Esophagus (tissue), 2 donors: ENCODE data around the gene KDM4D. TPM values are rescaled to one million over a fixed set of nuclear protein-coding genes. Genes with fewer than 3 reads are reported as not detected.
A peak's percentile ranks its signal among the peaks of the same experiment; 100 is the strongest.
"Not testable (repeated sequence)": the region's sequence is repeated elsewhere in the genome, so short reads cannot be mapped to it uniquely, and the experiment has no call there.

ENCODE experiments used
- H3K27ac ChIP-seq, 2 donors: one replicate each; pipeline ENCODE4 v1.5.1; 2013; ENCODE audit warnings: low read depth in 2 of 2, mild to moderate bottlenecking in 2 of 2, inconsistent platforms in 1 of 2, low read length in 1 of 2, moderate library complexity in 1 of 2
- H3K27me3 ChIP-seq, 2 donors: one replicate each; pipeline ENCODE4 v1.6.1; 2013; ENCODE audit warnings: low read length in 2 of 2, control low read depth in 1 of 2, mild to moderate bottlenecking in 1 of 2; ENCODE audit not compliant: insufficient read depth in 2 of 2, control insufficient read depth in 1 of 2
- H3K36me3 ChIP-seq, 2 donors: one replicate each; pipeline ENCODE4 v1.6.1; 2013; ENCODE audit warnings: low read length in 1 of 2; ENCODE audit not compliant: control insufficient read depth in 2 of 2, insufficient read depth in 2 of 2
- H3K4me1 ChIP-seq, 2 donors: one replicate each; pipeline ENCODE4 v1.6.1; 2013; ENCODE audit warnings: low read length in 1 of 2; ENCODE audit not compliant: control insufficient read depth in 2 of 2, insufficient read depth in 2 of 2
- H3K4me3 ChIP-seq, 2 donors: one replicate each; pipeline ENCODE4 v1.5.1; 2013; ENCODE audit warnings: low read length in 2 of 2, mild to moderate bottlenecking in 2 of 2, low read depth in 1 of 2, moderate library complexity in 1 of 2
- H3K9me3 ChIP-seq, 2 donors: one replicate each; pipeline ENCODE4 v1.6.1; 2013; ENCODE audit warnings: mild to moderate bottlenecking in 2 of 2, low read depth in 1 of 2, low read length in 1 of 2, moderate library complexity in 1 of 2; ENCODE audit not compliant: control insufficient read depth in 2 of 2, insufficient read depth in 1 of 2
- WGBS, 2 donors: extraction: QIAGEN DNeasy Blood & Tissue Kit; methylation state at CpG; one replicate each; pipeline ENCODE4 v1.1.7; 2013; 5-methylcytosine and 5-hydroxymethylcytosine counted together
- polyA plus RNA-seq, 2 donors: library from polyadenylated mRNA; stranded (reverse); fragments of 200-250 nt; gene quantifications; one replicate each; pipeline ENCODE4 v1.2.3, GENCODE V29; 2013
- donor health status: healthy with polysubstance abuse.
- donor health status: Bipolar disorder and iron deficiency.

Gene KDM4D
- under 1 TPM; 0.14 to 0.31 TPM for polyA plus RNA-seq

DNA sequence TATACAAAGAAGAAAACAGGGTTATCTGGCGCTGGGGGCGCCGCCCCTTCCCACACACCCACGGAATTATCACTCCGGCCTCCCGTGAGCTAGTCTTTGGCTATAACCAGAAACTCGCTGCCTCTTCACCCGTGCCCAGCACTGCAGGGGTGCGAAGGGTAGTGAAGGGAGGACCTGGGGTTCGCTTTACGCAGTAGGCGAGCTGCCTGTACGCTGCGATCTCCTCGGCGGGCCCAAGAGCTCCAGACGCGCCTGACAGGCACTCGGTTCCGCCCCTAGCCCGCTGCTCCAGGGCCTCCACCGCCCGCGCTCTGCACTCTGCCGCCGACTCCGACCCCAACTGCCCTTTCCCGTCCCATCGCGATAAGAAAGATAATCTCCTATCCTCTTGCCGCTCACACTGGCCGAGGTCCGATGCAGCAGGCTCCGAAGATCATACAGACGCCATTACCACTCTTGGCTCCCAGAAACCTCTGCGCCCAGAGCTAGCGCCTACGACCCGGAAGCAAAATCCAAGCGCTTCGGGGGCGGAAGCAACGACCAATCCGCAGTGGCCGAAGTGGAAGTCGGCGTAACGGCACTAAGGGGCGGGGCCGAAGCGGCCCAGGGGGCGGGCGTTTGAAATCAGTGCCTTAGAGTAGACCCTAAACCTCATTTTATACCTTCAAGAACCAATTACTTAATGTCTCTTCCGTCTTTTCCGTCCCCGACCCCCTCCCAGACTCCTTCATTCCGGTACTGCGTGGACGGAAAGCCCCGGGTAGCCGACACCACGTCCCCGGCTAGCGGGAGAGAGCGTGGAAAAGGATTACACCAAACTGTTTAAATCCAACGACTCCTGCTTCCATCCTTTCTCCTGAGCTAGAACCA lies at the start of gene KDM4D, which contains the start of gene CWC15:
TSS of gene KDM4D (plus strand) at position 611 of the 870 bp plus-strand sequence. CDS start 23,664 bp downstream, outside the sequence.
TSS of gene CWC15 (minus strand) at position 458 of the 870 bp plus-strand sequence. CDS start 1,371 bp downstream, outside the sequence.
- WGBS, 2 donors, result 1% methylated on average over 65 of the region's 66 CpGs
- Histone ChIP-seq H3K36me3 (no peaks in the 10 kb centered on the region), H3K4me1 (no peaks in the 10 kb centered on the region), H3K9me3 (no peaks in the 10 kb centered on the region), H3K27me3 (no peaks in the 10 kb centered on the region), H3K4me3 (peak within 1 kb of the TSS; percentile 97 to 99), H3K27ac (peak within 1 kb of the TSS; percentile 81 to 88)

DNA sequence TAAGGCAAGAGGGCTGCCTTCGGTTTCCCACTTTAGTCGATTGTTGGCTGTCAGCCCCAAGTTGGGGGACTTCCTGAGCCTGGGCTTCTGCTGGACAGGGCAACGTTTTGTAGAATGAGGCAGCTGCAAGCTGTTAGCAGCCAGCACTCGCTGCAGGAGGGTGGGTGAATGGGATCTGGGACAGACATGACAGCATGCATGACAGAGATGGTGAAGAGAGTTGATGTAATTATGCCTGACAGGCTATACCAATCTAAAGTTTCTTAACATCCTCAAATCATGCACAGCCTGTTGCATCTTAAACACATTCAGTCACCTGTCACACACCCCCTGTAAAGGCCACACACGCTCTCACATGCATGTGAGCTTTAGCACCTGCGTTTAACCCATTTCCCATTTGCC lies 49.3 kb upstream of the KDM4D start:
- peaks cover 0 to 9% of the 10 kb centered on the region in 2 donors for H3K4me1 ChIP-seq
- H3K27me3 ChIP-seq, result no peaks in the 10 kb centered on the region
- H3K4me3 ChIP-seq, result no peak overlapping the region
- WGBS, 2 donors, result 57 to 59% methylated on average over 6 of the region's 6 CpGs
- no peaks in the 10 kb centered on the region for H3K9me3 ChIP-seq
- no peaks in the 10 kb centered on the region for H3K36me3 ChIP-seq
- H3K27ac ChIP-seq, result no peak overlapping the region

DNA sequence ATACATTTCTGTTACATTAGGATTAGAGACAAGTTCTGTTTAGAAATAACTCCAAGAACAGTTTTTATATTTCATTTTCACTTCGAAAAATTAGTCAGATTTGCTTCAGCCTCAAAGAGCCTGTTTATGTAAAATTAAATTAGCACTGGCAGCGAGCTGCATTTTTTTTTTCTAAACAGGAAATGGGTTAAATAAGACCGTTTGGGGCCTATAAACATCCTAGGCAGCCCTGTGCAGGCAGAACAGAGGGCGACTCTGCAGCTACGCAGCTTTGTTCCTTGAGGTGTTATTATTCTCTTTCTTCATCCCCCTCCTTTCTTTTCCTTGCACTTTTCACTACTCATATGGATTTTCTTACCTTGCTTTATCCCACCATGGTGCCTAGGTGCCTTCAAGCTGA lies 48.9 kb upstream of the KDM4D start:
- WGBS, 2 donors, result 52 to 53% methylated on average over 5 of the region's 5 CpGs
- Histone ChIP-seq H3K4me1 (peaks cover 0 to 9% of the 10 kb centered on the region in 2 donors), H3K9me3 (no peaks in the 10 kb centered on the region), H3K4me3 (no peak overlapping the region), H3K36me3 (no peaks in the 10 kb centered on the region), H3K27ac (peak overlapping the region; percentile 60 to 68), H3K27me3 (no peaks in the 10 kb centered on the region)

GRCh38 chr11:94925422-94926270 lies 47.9 kb upstream of the KDM4D start:
- H3K27me3 ChIP-seq, result no peaks in the 10 kb centered on the region
- 50 to 60% methylated on average over 7 of the region's 7 CpGs for WGBS, 2 donors
- no peaks in the 10 kb centered on the region for H3K36me3 ChIP-seq
- peaks cover 0 to 9% of the 10 kb centered on the region in 2 donors for H3K4me1 ChIP-seq
- H3K27ac ChIP-seq, result peak overlapping the region; percentile 21 to 42
- no peak overlapping the region for H3K4me3 ChIP-seq
- H3K9me3 ChIP-seq, result no peaks in the 10 kb centered on the region

DNA sequence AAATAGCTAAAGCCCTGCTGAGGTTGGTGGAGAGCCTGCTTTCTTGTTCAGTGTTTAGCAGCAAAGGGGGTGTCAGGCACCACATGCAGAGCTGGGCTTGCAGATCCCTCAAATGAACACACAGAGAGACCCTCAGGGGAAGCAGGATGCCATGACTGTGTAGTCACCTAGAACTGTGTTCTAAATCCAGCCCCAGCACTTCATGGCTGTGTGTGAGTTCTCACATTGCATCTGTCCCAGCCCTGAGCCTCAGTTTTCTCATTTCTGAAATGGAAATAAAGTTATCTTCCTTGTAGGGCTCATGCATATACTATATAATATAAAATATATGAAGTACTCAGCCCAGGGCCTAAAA lies 47.3 kb upstream of the KDM4D start:
- Histone ChIP-seq H3K9me3 (no peaks in the 10 kb centered on the region), H3K4me1 (peaks cover 0 to 9% of the 10 kb centered on the region in 2 donors), H3K36me3 (no peaks in the 10 kb centered on the region), H3K4me3 (no peak overlapping the region), H3K27me3 (no peaks in the 10 kb centered on the region), H3K27ac (peak overlapping the region; percentile 21 to 42)

- H3K9me3 ChIP-seq, result no peaks in the 10 kb centered on the region
- no peaks in the 10 kb centered on the region for H3K27me3 ChIP-seq
- no peaks in the 10 kb centered on the region for H3K36me3 ChIP-seq
- 24 to 34% methylated on average over 6 of the region's 6 CpGs for WGBS, 2 donors
- no peak overlapping the region for H3K4me3 ChIP-seq
- peaks cover 0 to 9% of the 10 kb centered on the region in 2 donors for H3K4me1 ChIP-seq
- peak overlapping the region; percentile 61 to 81 for H3K27ac ChIP-seq
Measured at GRCh38 chr11:94926698-94927237, 46.7 kb upstream of the KDM4D start.

DNA sequence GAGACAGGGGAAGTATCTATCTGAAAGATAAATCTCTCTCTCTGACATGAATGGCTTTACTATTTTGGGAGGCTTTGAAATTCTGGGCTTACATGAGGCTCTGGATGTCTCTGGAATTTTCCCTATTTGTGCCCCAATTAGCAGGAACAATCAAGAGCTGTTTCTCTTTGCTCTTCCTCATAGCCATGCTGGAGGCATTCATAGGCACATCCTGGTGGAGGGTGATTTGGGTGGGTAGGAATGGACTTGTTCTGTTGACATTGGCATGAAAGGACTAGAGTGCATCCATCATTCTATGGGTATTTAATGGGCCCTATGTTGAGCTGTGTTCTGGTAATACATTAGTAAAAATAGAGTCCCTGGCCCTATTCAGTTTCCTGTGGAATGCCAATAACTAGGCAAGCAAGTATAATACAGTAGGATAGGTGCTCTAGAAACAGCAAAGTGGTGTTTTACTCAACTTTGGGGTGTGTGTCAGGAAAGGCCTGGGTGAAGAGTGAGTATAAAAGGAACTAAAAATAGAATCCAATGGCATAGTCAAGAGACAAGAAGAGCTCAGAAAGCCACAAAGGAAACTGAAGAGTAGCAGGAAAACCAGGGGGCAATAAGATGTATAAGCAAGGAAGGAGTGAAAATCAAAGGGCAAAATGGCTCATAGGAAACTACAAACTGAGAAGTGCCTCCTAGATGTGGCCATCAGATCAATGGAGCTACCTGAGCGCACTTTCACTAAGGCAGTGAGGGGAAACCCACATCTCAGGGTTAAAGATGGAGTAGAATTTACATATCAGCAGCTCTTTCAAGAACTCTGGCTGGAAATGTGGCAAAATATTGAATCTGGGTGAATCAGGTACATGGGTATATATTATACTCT lies 45.2 kb upstream of the KDM4D start:
- peaks cover 3 to 9% of the 10 kb centered on the region in 2 donors for H3K4me1 ChIP-seq
- H3K36me3 ChIP-seq, result no peaks in the 10 kb centered on the region
- no peaks in the 10 kb centered on the region for H3K27me3 ChIP-seq
- no peaks in the 10 kb centered on the region for H3K9me3 ChIP-seq
- peak overlapping the region in 1 of 2 donors; percentile 81 for H3K27ac ChIP-seq
- 88 to 90% methylated on average over 1 of the region's 1 CpG for WGBS, 2 donors
- no peak overlapping the region for H3K4me3 ChIP-seq

DNA sequence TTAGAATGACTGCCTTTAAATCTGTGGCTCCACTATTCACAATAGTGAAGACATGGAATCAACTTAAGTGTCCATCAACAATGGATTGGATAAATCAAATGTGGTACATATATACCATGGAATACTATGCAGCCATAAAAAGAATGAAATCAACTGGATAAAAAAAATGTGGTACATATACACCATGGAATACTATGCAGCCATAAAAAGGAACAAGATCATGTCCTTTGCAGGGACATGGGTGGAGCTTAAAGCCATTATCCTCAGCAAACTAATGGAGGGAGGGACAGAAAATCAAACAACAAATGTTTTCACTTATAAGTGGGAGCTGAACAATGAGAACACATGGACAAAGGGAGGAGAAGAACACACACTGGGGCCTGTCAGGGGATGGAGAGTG lies 41.4 kb upstream of the KDM4D start:
- not testable (repeated sequence) for H3K4me3 ChIP-seq, H3K27me3 ChIP-seq, H3K27ac ChIP-seq, H3K4me1 ChIP-seq, H3K9me3 ChIP-seq, H3K36me3 ChIP-seq

GRCh38 chr11:94932503-94932902 lies 41.0 kb upstream of the KDM4D start:
- 93 to 94% methylated on average over 5 of the region's 5 CpGs for WGBS, 2 donors
- H3K36me3 ChIP-seq, result no peaks in the 10 kb centered on the region
- no peaks in the 10 kb centered on the region for H3K27me3 ChIP-seq
- no peak overlapping the region for H3K27ac ChIP-seq
- H3K4me1 ChIP-seq, result peaks cover 3% of the 10 kb centered on the region in 2 donors
- H3K9me3 ChIP-seq, result no peaks in the 10 kb centered on the region
- H3K4me3 ChIP-seq, result no peak overlapping the region
